Muscle of arm (tissue), 12 donors: ENCODE data around the gene IRS1. TPM values are rescaled to one million over a fixed set of nuclear protein-coding genes. Genes with fewer than 3 reads are reported as not detected.
A peak's percentile ranks its signal among the peaks of the same experiment; 100 is the strongest.

ENCODE experiments used
- DNase-seq: peaks from one replicate; pipeline ENCODE4 v3.0.0-alpha.2; 2013
- polyA plus RNA-seq, 12 donors: library from polyadenylated mRNA; unstranded; fragments of 120-200 nt; gene quantifications; one replicate each; pipeline ENCODE4 v1.2.1, GENCODE V29; 2013; ENCODE audit not compliant: insufficient read length in 12 of 12

IRS1 gene
- polyA plus RNA-seq, 12 donors = 13.9 to 37.4 (median 19.4) TPM; not detected in 1

GRCh38 chr2:226732478-226733188, 67.0 kb downstream of the IRS1 start:
- no peak for DNase-seq

GRCh38 chr2:226730481-226730880, 69.1 kb downstream of the IRS1 start:
- DNase-seq = no peak

GRCh38 chr2:226728996-226729395, 70.6 kb downstream of the IRS1 start:
- no peak for DNase-seq

DNA sequence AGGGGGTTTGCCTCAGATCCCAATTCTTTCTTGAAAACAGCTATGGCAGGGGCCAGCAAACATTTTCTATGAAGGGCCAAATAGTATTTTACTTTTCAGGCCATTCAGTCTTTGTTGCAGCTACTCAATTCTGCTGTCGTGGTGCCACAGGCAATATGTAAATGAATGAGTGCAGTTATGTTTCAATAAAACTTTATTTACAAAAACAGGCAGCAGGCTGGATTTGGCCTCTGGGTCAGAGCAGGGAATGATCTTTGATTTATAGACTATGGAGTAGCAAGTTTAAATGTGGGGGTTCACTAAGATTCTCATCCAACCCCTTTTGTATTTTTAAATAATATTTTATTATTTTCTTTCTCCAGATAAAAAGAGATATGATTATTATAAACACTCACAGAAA, 72.4 kb downstream of the IRS1 start:
- no peak for DNase-seq

GRCh38 chr2:226726546-226726945, 73.1 kb downstream of the IRS1 start:
- DNase-seq = no peak

- no peak for DNase-seq
Observed at GRCh38 chr2:226725126-226725860, 74.3 kb downstream of the IRS1 start.

- no peak for DNase-seq
Observed at GRCh38 chr2:226721541-226721940, 78.1 kb downstream of the IRS1 start.

DNA sequence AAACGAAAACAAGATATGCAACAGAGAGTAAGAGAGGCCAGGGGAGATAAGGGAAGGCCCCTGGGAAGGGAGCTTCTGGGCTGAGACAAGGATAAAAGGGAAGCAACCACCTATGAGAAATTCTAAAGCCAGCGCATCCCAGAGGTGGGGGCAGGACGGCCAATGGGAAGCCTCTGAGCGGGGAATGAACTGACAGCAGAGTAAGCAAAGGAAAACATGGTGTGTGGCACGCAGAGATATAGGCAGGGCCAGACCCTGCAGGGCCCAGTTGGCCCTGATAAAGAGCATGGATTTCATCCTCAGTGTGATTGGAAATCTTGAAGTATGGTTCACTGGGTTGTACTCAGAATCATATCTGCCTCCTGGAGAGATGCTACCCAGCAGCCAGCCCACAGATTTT, 78.7 kb downstream of the IRS1 start:
- no peak for DNase-seq

DNA sequence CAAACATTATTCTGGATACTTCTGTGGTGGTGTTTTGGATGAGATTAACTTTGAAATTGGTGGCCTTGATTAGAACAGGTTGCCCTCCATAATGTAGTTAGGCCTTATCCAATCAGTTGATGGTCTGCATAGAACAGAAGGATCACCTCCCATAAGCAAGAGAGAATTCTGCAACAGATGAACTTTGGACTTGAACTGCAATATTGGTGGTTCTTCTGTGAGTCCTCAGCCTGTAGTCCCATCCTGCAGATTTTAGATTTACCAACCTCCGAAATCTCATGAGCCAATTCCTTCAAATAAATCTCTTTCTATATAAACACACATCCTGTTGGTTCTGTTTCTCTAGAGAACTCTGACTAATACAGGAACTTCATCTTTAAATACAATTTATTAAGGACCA, 81.9 kb downstream of the IRS1 start:
- DNase-seq = no peak

GRCh38 chr2:226716126-226716525, 83.5 kb downstream of the IRS1 start:
- DNase-seq = no peak

DNA sequence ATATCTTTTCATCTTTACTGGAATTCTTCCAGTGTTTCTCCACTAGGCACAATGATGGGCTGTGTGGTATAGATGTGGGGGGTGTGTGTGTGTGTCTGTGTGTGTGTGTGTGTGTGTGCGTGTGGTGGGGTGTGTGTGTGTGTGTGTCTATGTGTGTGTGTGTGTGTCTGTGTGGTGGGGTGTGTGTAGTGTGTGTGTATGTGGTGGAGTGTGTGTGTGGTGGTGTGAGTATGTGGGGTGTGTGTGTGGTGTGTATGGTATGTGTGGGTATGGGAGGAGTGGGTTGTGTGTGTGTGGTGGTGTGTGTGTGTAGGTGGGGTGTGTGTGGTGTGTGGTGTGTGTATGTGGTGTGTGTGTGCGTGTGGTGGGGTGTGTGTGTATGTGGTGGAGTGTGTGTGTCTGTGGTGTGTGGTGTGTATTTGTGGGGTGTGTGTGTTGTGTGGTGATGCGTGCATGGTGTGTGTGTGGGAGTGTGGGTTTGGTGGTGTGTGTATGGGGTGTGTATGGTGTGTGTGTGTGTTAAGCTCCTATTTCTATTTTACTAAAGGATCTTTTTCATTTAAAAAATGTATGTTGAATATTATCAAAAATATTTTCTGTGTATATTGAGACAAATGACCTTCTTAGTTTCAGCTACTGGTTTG, 84.2 kb downstream of the IRS1 start:
- DNase-seq = no peak

GRCh38 chr2:226712941-226713340, 86.7 kb downstream of the IRS1 start:
- DNase-seq = no peak

DNA sequence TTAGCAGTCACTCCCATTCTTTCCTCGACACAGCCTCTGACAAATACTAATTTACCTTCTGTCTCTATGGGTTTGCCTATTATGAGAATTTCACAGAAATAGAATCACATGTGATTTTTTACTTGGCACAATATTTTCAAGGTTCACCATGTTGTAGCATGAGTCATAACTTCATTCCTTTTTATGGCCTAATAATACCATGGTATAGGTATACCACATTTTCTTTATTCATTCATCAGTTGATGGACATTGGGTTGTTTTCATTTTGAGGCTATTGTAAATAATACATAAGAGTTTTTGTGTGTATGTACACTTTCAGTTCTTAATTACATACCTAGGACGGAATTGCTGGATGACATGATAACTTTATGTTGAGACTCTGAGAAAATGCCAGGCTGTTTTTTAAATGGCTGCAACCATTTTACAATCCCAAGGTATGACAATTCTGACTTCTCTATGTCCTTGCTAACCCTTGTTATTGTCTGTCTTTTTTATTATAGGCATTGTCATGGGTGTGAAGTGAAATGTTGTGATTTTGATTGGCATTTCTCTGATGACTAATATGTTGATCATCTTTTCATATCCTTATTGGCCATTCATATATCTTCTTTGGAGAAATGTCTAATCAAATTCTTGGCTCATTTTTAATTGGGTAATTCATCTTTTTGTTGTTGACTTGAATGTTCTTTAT, 87.9 kb downstream of the IRS1 start:
- DNase-seq = no peak

GRCh38 chr2:226707499-226707898, 92.1 kb downstream of the IRS1 start:
- DNase-seq = no peak

- DNase-seq = no peak
Observed at GRCh38 chr2:226705965-226706364, 93.7 kb downstream of the IRS1 start.

DNA sequence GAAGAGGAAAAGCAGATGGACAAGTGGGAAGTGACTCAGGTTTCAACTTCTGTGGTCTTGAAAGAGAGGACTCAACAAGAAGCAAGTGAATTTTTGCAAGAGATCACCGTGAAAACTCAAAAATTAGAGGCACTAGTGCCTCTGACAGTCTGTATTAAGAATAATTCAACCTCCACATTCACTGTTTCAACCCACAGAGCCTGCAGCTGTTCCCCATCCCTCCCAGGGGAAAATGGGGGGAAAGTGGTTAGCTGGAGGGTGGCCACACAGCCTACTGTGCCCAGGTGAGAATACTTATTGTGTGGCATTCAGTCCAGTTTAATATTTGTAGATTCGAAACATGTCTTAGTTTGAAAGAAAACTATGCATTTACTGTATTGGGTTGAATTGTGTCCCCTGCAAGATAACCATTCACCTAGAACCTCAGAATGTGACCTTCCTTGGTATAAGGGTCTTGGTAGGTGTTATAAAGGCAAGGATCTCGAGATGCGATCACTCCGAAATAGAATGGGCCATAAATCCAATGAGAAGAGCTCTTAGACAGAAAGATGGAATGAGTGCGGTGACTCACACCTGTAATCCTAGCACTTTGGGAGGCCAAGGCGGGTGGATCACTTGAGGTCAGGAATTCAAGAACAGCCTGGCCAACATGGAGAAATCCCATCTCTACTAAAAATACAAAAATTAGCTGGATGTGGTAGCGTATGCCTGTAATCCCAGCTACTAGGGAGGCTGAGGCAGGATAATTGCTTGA, 94.3 kb downstream of the IRS1 start:
- DNase-seq = no peak

- DNase-seq = no peak
Observed at GRCh38 chr2:226703514-226703913, 96.1 kb downstream of the IRS1 start.

DNA sequence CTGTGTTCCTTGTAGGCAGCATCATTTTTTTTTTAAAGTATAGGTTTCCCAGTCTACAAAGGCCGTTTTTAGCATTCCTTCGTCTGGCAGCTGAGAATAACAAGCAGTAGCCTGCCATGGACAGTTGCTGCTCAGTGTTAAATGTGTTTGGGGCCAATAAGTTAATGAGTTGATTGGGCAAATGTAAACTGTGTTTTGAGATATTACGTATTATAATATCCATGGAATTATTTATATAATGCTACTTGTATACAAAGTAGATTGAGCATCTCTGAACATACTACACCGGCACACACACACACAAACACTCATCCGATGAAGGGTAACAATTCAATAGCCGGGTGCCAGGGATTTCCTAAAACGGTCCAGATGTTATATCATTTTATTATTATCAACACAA, 97.2 kb downstream of the IRS1 start:
- no peak for DNase-seq

DNA sequence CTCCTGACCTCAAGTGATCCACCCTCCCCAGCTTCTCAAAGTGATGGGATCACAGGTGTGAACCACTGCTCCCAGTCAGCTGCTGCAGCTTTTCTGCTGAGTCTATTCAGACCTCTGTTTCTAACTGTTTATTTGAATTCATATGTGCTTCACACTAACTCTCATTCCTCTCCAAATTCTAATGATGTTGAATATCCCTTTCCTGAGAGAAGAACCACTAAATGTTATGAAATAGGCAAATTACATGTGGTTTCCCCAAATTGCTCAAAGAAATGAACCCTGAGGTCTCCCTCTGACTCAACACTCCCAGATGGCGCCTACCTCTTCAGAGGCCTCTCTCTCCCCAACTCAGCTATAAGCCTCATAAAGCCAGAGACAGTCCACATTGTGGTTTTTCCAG, 98.6 kb downstream of the IRS1 start:
- DNase-seq = no peak

DNA sequence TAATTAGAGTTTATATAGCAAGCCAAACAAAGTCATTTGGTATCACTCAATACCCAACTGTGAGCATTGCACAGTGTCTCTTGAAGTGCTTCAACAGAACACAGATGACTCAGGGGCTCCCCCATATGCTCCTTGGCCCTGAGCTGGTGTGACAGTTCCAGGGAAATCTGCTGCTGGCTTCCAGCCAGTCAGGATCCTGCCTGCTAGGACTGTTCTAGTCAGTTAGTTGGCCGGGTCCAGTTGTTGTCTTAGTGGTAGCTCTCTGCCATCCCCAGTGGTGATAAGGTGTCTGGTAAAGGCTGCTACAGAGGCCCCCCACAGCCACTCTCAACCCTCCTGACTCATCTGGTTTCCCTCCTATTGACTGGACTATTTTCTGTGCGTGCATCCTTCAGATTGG, 100.3 kb downstream of the IRS1 start:
- peak; percentile 19 for DNase-seq

DNA sequence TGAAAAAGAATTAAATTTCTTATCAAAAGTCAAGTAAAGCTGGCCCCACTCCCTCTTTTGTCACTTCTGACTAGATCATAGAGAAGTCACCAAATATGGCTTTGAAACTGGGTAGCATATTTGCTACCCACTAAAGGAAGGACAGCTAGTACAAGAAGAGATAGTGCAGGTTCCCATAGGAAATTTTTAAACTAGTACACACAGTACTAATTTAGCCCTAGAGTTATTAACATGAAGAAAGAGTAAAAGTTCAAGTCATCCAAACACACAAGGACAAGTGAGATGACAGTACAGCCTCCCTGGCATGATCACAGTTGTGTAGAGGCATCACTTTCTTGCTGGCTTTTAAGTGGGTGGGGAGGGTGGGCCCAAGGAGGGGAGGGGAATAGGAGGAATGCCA, 100.9 kb downstream of the IRS1 start:
- DNase-seq = no peak
